Measurements from ENCODE around the gene HLCS. TPM values are rescaled to one million over a fixed set of nuclear protein-coding genes. Genes with fewer than 3 reads are reported as not detected.

The HLCS gene
- polyA plus RNA-seq, 1 experiment: 22.3 TPM

- POLR2A ChIA-PET: no interaction called here
- CTCF ChIA-PET: interaction anchor here (1.0 kb wide), 1 partner anchor 29 kb away, joined by 3 read pairs; no protein-coding TSS in a partner anchor
- H3K9me3 ChIP-seq (ENCODE audit: control insufficient read depth, insufficient read depth, low read length): peaks cover 9% of the 10 kb centered on the region
- TF ChIP-seq CTCF (IDR thresholded peaks at IDR 0.05; ENCODE audit: low read depth, low read length): no peak
- H3K27ac ChIP-seq (ENCODE audit: low read depth, low read length): no peak overlapping the region
- H3K4me3 ChIP-seq (ENCODE audit: low read depth, low read length): no peak overlapping the region
- no peak for DNase-seq (ENCODE audit: low read depth, low spot score)
- no peaks in the 10 kb centered on the region for H3K27me3 ChIP-seq (ENCODE audit: control insufficient read depth, insufficient read depth, low read length)
Measured at GRCh38 chr21:36888466-36888865, 78.0 kb downstream of the HLCS start.

- Histone ChIP-seq H3K27me3 (ENCODE audit: control insufficient read depth, insufficient read depth, low read length) (no peaks in the 10 kb centered on the region), H3K9me3 (ENCODE audit: control insufficient read depth, insufficient read depth, low read length) (peaks cover 11% of the 10 kb centered on the region), H3K27ac (ENCODE audit: low read depth, low read length) (no peak overlapping the region), H3K4me3 (ENCODE audit: low read depth, low read length) (no peak overlapping the region)
- TF ChIP-seq CTCF (IDR thresholded peaks at IDR 0.05; ENCODE audit: low read depth, low read length): no peak
- ChIA-PET POLR2A (no interaction called here), CTCF (interaction anchor here (1.0 kb wide), 1 partner anchor 30 kb away, joined by 3 read pairs; no protein-coding TSS in a partner anchor)
- DNase-seq (ENCODE audit: low read depth, low spot score): no peak
Measured at GRCh38 chr21:36887963-36888362, 78.5 kb downstream of the HLCS start.

- Histone ChIP-seq H3K9me3 (ENCODE audit: control insufficient read depth, insufficient read depth, low read length) (peaks cover 11% of the 10 kb centered on the region), H3K27me3 (ENCODE audit: control insufficient read depth, insufficient read depth, low read length) (no peaks in the 10 kb centered on the region), H3K27ac (ENCODE audit: low read depth, low read length) (no peak overlapping the region), H3K4me3 (ENCODE audit: low read depth, low read length) (no peak overlapping the region)
- CTCF ChIA-PET: no interaction called here
- DNase-seq (ENCODE audit: low read depth, low spot score): no peak
- TF ChIP-seq CTCF (IDR thresholded peaks at IDR 0.05; ENCODE audit: low read depth, low read length): no peak
- POLR2A ChIA-PET: no interaction called here
Measured at GRCh38 chr21:36883532-36884486, 82.7 kb downstream of the HLCS start.

GRCh38 chr21:36882776-36883175 lies 83.7 kb downstream of the HLCS start:
- Histone ChIP-seq H3K9me3 (ENCODE audit: control insufficient read depth, insufficient read depth, low read length) (peaks cover 11% of the 10 kb centered on the region), H3K27ac (ENCODE audit: low read depth, low read length) (no peak overlapping the region), H3K27me3 (ENCODE audit: control insufficient read depth, insufficient read depth, low read length) (no peaks in the 10 kb centered on the region), H3K4me3 (ENCODE audit: low read depth, low read length) (no peak overlapping the region)
- no peak for DNase-seq (ENCODE audit: low read depth, low spot score)
- no peak for TF ChIP-seq CTCF (IDR thresholded peaks at IDR 0.05; ENCODE audit: low read depth, low read length)
- ChIA-PET CTCF (no interaction called here), POLR2A (no interaction called here)

- no peak for TF ChIP-seq CTCF (IDR thresholded peaks at IDR 0.05; ENCODE audit: low read depth, low read length)
- ChIA-PET CTCF (interaction anchor here (1.6 kb wide), 1 partner anchor 36 kb away, joined by 3 read pairs; no protein-coding TSS in a partner anchor), POLR2A (no interaction called here)
- peaks cover 11% of the 10 kb centered on the region for H3K9me3 ChIP-seq (ENCODE audit: control insufficient read depth, insufficient read depth, low read length)
- no peak overlapping the region for H3K27ac ChIP-seq (ENCODE audit: low read depth, low read length)
- no peaks in the 10 kb centered on the region for H3K27me3 ChIP-seq (ENCODE audit: control insufficient read depth, insufficient read depth, low read length)
- no peak overlapping the region for H3K4me3 ChIP-seq (ENCODE audit: low read depth, low read length)
- no peak for DNase-seq (ENCODE audit: low read depth, low spot score)
Measured at GRCh38 chr21:36881228-36881627, 85.2 kb downstream of the HLCS start.
